Stimulated activated CD8-positive, alpha-beta memory T cell treated with anti-CD3 and anti-CD28 coated beads, Interleukin-4, amount 100 ng/mL, for 1 hour (primary cell): Measurements from ENCODE around the gene SNU13.
"Not testable (repeated sequence)": the region's sequence is repeated elsewhere in the genome, so short reads cannot be mapped to it uniquely, and the experiment has no call there.

ENCODE experiments used
- DNase-seq, 2 donors: peaks; one replicate each; pipeline ENCODE4 v3.0.0-alpha.2; 2020; ENCODE audit warnings: low read depth in 2 of 2, low spot score in 1 of 2

Gene SNU13

GRCh38 chr22:41647771-41648170 is 40.9 kb downstream of the SNU13 start:
- no peak for DNase-seq

GRCh38 chr22:41642331-41643110 is 46.1 kb downstream of the SNU13 start:
- no peak for DNase-seq

- DNase-seq = no peak
Measured at GRCh38 chr22:41641854-41642253, 46.8 kb downstream of the SNU13 start.

GRCh38 chr22:41638748-41639147 is 49.9 kb downstream of the SNU13 start:
- no peak for DNase-seq

- no peak for DNase-seq
Measured at GRCh38 chr22:41638124-41638523, 50.5 kb downstream of the SNU13 start.

GRCh38 chr22:41637623-41638022 is 51.0 kb downstream of the SNU13 start:
- not testable (repeated sequence) for DNase-seq

GRCh38 chr22:41636467-41636866 is 52.2 kb downstream of the SNU13 start:
- no peak for DNase-seq

- not testable (repeated sequence) for DNase-seq
Measured at GRCh38 chr22:41634610-41635009, 54.1 kb downstream of the SNU13 start.

- DNase-seq = not testable (repeated sequence)
Measured at GRCh38 chr22:41631615-41632014, 57.1 kb downstream of the SNU13 start.

GRCh38 chr22:41631115-41631514 is 57.6 kb downstream of the SNU13 start:
- not testable (repeated sequence) for DNase-seq

- DNase-seq = no peak
Measured at GRCh38 chr22:41625577-41625976, 63.1 kb downstream of the SNU13 start.
